Tibial nerve (tissue), 4 donors: ENCODE results near the gene CENPX.

ENCODE experiments used
- CTCF ChIP-seq, 5 experiments: fragments of 200-600 bp in 3 of 5; fragments of 450-650 bp in 2 of 5; sonication (generic) in 3 of 5; IDR thresholded peaks; one replicate each; pipeline ENCODE4 v1.5.1; 2016 to 2019; ENCODE audit warnings: antibody characterized with exemption in 5 of 5, mild to moderate bottlenecking in 3 of 5, moderate library complexity in 2 of 5
- EP300 ChIP-seq, 2 donors: sonication (generic); formaldehyde crosslinking; IDR thresholded peaks; one replicate each; pipeline ENCODE4 v1.6.1; 2017; ENCODE audit warnings: antibody characterized with exemption in 2 of 2, mild to moderate bottlenecking in 1 of 2
- POLR2A ChIP-seq, 2 donors: fragments of 450-650 bp; IDR thresholded peaks; one replicate each; pipeline ENCODE4 v1.6.1; 2017; ENCODE audit warnings: antibody characterized with exemption in 2 of 2, mild to moderate bottlenecking in 2 of 2, moderate library complexity in 2 of 2

- TF ChIP-seq CTCF (IDR thresholded peaks at IDR 0.05) (no peak), POLR2A (IDR thresholded peaks at IDR 0.05) (no peak), EP300 (IDR thresholded peaks at IDR 0.05) (no peak)
Observed at GRCh38 chr17:82055965-82056728, 33.5 kb upstream of the CENPX start.
